ENCODE measurements around the gene LTBP1.

GRCh38 chr2:33051586-33052360 is 105.0 kb downstream of the LTBP1 start:
- TF ChIP-seq, protein P1, sequence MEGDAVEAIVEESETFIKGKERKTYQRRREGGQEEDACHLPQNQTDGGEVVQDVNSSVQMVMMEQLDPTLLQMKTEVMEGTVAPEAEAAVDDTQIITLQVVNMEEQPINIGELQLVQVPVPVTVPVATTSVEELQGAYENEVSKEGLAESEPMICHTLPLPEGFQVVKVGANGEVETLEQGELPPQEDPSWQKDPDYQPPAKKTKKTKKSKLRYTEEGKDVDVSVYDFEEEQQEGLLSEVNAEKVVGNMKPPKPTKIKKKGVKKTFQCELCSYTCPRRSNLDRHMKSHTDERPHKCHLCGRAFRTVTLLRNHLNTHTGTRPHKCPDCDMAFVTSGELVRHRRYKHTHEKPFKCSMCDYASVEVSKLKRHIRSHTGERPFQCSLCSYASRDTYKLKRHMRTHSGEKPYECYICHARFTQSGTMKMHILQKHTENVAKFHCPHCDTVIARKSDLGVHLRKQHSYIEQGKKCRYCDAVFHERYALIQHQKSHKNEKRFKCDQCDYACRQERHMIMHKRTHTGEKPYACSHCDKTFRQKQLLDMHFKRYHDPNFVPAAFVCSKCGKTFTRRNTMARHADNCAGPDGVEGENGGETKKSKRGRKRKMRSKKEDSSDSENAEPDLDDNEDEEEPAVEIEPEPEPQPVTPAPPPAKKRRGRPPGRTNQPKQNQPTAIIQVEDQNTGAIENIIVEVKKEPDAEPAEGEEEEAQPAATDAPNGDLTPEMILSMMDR (IDR thresholded peaks at IDR 0.05; ENCODE audit: low read depth, low read length, poor library complexity, severe bottlenecking): no peak
- TF ChIP-seq EZH2phosphoT487 (IDR thresholded peaks at IDR 0.05; ENCODE audit: borderline replicate concordance, low read length): no peak

Data from DOHH2 (cell line).